K562 (cell line): ENCODE results near the gene OR10R2. TPM values are rescaled to one million over a fixed set of nuclear protein-coding genes. Genes with fewer than 3 reads are reported as not detected.

ENCODE experiments used
- ATAC-seq: fragments of 200-7000 bp; cut with Tn5 transposase; 3 replicates; pipeline ENCODE4 v1.9.1; 2020; ENCODE audit warnings: moderate library complexity
- BruUV-seq: library from RNA; stranded (reverse); fragments of 400-500 nt; replicated peaks from 2 replicates; lab custom pipeline; 2021; lab: Mats Ljungman, UMichigan
- CTCF ChIA-PET: fragments of 300-600 bp; formaldehyde crosslinking; extraction: SDS; loops from one replicate; lab custom pipeline; 2021; ENCODE audit warnings: low intra/inter-chr PET ratio; lab: Yijun Ruan, JAX
- POLR2A ChIA-PET: fragments of 300-600, 350-650 bp; sonication (Branson Sonifier 250); formaldehyde crosslinking; extraction: SDS; loops from one replicate; lab custom pipeline; 2021; ENCODE audit warnings: antibody characterized with exemption, inconsistent platforms; lab: Yijun Ruan, JAX
- DNase-seq, 4 experiments: peaks; one replicate each; pipeline versions ENCODE4 v3.0.0 to v3.0.0-alpha.2; 2011 to 2018; ENCODE audit warnings: low spot score in 3 of 4, mixed read lengths in 3 of 4; ENCODE audit errors: extremely low read depth in 1 of 4
- FAIRE-seq: peaks from 2 replicates; lab custom pipeline; 2011; peaks lifted over from hg19 to GRCh38; lab: Jason Lieb, UNC
- H2AFZ ChIP-seq: 2 replicates; pipeline ENCODE4 v1.6.0; 2011; ENCODE audit warnings: low read depth, low read length, control low read depth, inconsistent platforms
- H3K27ac ChIP-seq: fragments of 200-600 bp; 3 replicates; pipeline ENCODE4 v1.8.0; 2011; ENCODE audit warnings: low read depth, mild to moderate bottlenecking, control low read depth, inconsistent platforms, low read length, moderate library complexity, mixed read lengths; ENCODE audit errors: extremely low read depth
- H3K27me3 ChIP-seq, 2 experiments: fragments of 300-600 bp in 1 of 2; 2 replicates in 1 of 2; 3 replicates in 1 of 2; pipeline versions ENCODE4 v1.6.0 to v1.8.0; 2011; ENCODE audit warnings: inconsistent platforms in 2 of 2, low read length in 2 of 2, mild to moderate bottlenecking in 1 of 2, mixed read lengths in 1 of 2, moderate library complexity in 1 of 2; ENCODE audit not compliant: control insufficient read depth in 2 of 2, insufficient read depth in 2 of 2
- H3K36me3 ChIP-seq: fragments of 300-600 bp; 3 replicates; pipeline ENCODE4 v1.8.0; 2011; ENCODE audit warnings: mild to moderate bottlenecking, low read length, inconsistent platforms; ENCODE audit not compliant: control insufficient read depth, insufficient read depth
- H3K4me1 ChIP-seq, 2 experiments: fragments of 200-600 bp in 1 of 2; replicated peaks in 1 of 2; 2 replicates in 1 of 2; 3 replicates in 1 of 2; pipeline versions ENCODE4 v1.5.1 to v1.8.0; 2011; ENCODE audit warnings: inconsistent platforms in 2 of 2, low read length in 2 of 2, mild to moderate bottlenecking in 1 of 2, mixed read lengths in 1 of 2, moderate library complexity in 1 of 2; ENCODE audit not compliant: control insufficient read depth in 2 of 2, insufficient read depth in 2 of 2
- H3K4me2 ChIP-seq: 2 replicates; pipeline ENCODE4 v1.6.1; 2011; ENCODE audit warnings: low read length, control low read depth, inconsistent platforms, mixed read lengths; ENCODE audit not compliant: insufficient read depth
- H3K4me3 ChIP-seq: fragments of 200-600 bp; sonication (generic), shearing (Covaris generic); 2 replicates; pipeline ENCODE4 v1.5.1; 2016; ENCODE audit warnings: control low read depth, inconsistent platforms
- H3K79me2 ChIP-seq: fragments of 200-600 bp; 3 replicates; pipeline ENCODE4 v1.8.0; 2011; ENCODE audit warnings: low read length, inconsistent platforms; ENCODE audit not compliant: control insufficient read depth, insufficient read depth
- H3K9ac ChIP-seq, 2 experiments: 2 replicates each; pipeline versions ENCODE4 v1.6.0 to v1.6.1; 2011; ENCODE audit warnings: low read depth in 2 of 2, low read length in 2 of 2, control low read depth in 1 of 2, inconsistent platforms in 1 of 2, mild to moderate bottlenecking in 1 of 2, mixed read lengths in 1 of 2; ENCODE audit not compliant: insufficient read depth in 1 of 2
- H3K9me1 ChIP-seq: one replicate; pipeline ENCODE4 v1.6.0; 2011; ENCODE audit warnings: inconsistent platforms, mild to moderate bottlenecking, low read length, moderate library complexity; ENCODE audit not compliant: control insufficient read depth, insufficient read depth
- H3K9me3 ChIP-seq: replicated peaks from 2 replicates; pipeline ENCODE4 v1.5.1; 2011; ENCODE audit warnings: low read depth, low read length, inconsistent platforms; ENCODE audit not compliant: control insufficient read depth, insufficient read depth
- H4K20me1 ChIP-seq: replicated peaks from 2 replicates; pipeline ENCODE4 v1.6.1; 2011; ENCODE audit warnings: low read length, inconsistent platforms, mixed read lengths; ENCODE audit not compliant: control insufficient read depth, insufficient read depth
- KLF13 ChIP-seq: fragments of 450-650 bp; IDR thresholded peaks from 2 replicates; pipeline ENCODE4 v1.6.1; 2016; ENCODE audit warnings: missing genetic modification characterization, low read depth, mild to moderate bottlenecking, missing compliant biosample characterization, moderate library complexity, borderline replicate concordance
- SIN3B ChIP-seq: fragments of 450-650 bp; IDR thresholded peaks from 2 replicates; pipeline ENCODE4 v1.6.1; 2017; ENCODE audit warnings: low read depth, mild to moderate bottlenecking, moderate library complexity
- ZSCAN32 ChIP-seq: fragments of 450-650 bp; formaldehyde crosslinking; IDR thresholded peaks from 2 replicates; pipeline ENCODE4 v1.4.0; 2020; ENCODE audit warnings: mild to moderate bottlenecking, moderate library complexity
- WGBS: fragments of 100-300 bp; shearing (Covaris generic); methylation state at CpG from one replicate; pipeline ENCODE4 v1.1.6; 2016; ENCODE audit warnings: low coverage, mixed read lengths; ENCODE audit not compliant: insufficient coverage; ENCODE audit errors: missing lambda C conversion rate; 5-methylcytosine and 5-hydroxymethylcytosine counted together
- in situ Hi-C: fragments of 300-500 bp; cut with MboI; formaldehyde crosslinking; loops from 4 replicates; pipeline ENCODE4 v1.15.0; 2018; ENCODE audit warnings: inconsistent platforms, mixed read lengths
- intact Hi-C: fragments of 100-400 bp; cut with micrococcal nuclease; formaldehyde crosslinking; loops from 2 replicates; pipeline ENCODE4 v1.14.2; 2022
- polyA plus RNA-seq, 8 experiments: library from polyadenylated mRNA; depleted of rRNA in 4 of 8; stranded (reverse) in 5 of 8; unstranded in 3 of 8; fragments of >200 nt; fragmentation: Nextera tagmentation in 2 of 8; fragmentation: Illumina TruSeq in 1 of 8; extraction: Ambion mirVana in 2 of 8; extraction: Trizol in 1 of 8; gene quantifications; 2 replicates each; pipeline versions ENCODE4 v1.2.1 to v1.2.3, GENCODE V29; 2011 to 2014; ENCODE audit warnings: inconsistent platforms in 1 of 8, missing spikeins in 1 of 8
- total RNA-seq, 7 experiments: library from RNA; depleted of rRNA in 6 of 7; stranded (reverse); fragments of >200 nt in 6 of 7; fragmentation: Illumina TruSeq in 2 of 7; extraction: Trizol in 2 of 7; gene quantifications; 2 replicates each; pipeline versions ENCODE4 v1.2.1 to v1.2.3, GENCODE V29; 2011 to 2021; ENCODE audit warnings: low replicate concordance in 1 of 7
- TF ChIP-seq, protein P1 (sequence below), 2 experiments: IDR thresholded peaks in 1 of 2; conservative IDR thresholded peaks in 1 of 2; 2 replicates each; pipeline ENCODE4 v1.6.1; 2016; ENCODE audit warnings: low read depth in 2 of 2, mild to moderate bottlenecking in 1 of 2, missing compliant biosample characterization in 1 of 2, missing genetic modification characterization in 1 of 2, moderate library complexity in 1 of 2
- TF ChIP-seq, protein P2 (sequence below): sonication (generic); formaldehyde crosslinking; IDR thresholded peaks from 2 replicates; pipeline ENCODE4 v1.5.0; 2020; ENCODE audit warnings: missing genetic modification reagents

Gene OR10R2
- total and polyA plus RNA-seq, 9 of the 15 experiments (the other 6 are each of a cell fraction or from before 2014, with no cell fraction given): not detected

DNA sequence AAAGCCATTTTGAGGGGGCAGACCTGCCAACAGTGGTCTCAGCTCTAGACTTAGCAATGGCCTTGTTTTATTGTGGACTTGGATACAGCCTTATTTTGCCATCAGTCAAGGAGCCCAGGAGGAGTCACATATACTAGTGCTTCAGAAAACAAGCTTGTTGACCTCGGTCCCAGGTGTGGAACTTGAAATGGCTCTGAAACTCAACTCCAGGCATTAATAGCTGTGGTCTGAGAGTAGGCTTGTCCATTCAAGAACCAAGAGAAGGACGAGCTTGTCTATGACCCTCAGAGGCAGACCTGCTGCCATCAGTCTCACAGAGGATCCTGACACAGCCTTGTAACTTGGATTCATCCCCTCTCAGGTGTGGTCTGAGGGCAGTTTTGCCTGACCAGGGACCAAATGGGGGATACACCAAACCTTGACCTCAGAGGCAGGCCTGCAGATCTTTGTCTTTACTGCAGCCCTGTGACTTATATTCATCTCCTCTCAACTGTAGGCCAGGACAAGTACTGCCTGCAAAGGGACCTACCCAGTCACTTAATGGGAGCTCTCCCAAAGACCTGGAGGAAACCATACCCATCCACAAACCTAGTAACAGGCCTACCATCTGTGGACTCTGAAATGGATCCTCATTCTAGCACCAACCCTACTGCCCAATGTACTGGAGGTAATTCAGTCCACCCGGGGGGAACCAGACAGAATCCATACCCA is 49.1 kb downstream of the OR10R2 start:
- Histone ChIP-seq H3K9ac (no peak overlapping the region), H3K4me3 (no peak overlapping the region), H3K9me1 (no peaks in the 10 kb centered on the region), H4K20me1 (no peaks in the 10 kb centered on the region), H3K79me2 (no peaks in the 10 kb centered on the region), H3K36me3 (no peaks in the 10 kb centered on the region), H3K4me2 (no peak overlapping the region), H3K27ac (no peak overlapping the region), H3K4me1 (no peaks in the 10 kb centered on the region), H3K27me3 (no peaks in the 10 kb centered on the region), H3K9me3 (no peaks in the 10 kb centered on the region), H2AFZ (no peak overlapping the region)
- WGBS: 6% methylated on average over 3 of the region's 3 CpGs
- ChIA-PET POLR2A (interaction anchor here (0.7 kb wide), 1 partner anchor 399 kb away, joined by 3 read pairs; no protein-coding TSS in a partner anchor), CTCF (no interaction called here)
- TF ChIP-seq SIN3B (no peak), KLF13 (tag) (no peak), ZSCAN32 (no peak)
- TF ChIP-seq, protein P1, sequence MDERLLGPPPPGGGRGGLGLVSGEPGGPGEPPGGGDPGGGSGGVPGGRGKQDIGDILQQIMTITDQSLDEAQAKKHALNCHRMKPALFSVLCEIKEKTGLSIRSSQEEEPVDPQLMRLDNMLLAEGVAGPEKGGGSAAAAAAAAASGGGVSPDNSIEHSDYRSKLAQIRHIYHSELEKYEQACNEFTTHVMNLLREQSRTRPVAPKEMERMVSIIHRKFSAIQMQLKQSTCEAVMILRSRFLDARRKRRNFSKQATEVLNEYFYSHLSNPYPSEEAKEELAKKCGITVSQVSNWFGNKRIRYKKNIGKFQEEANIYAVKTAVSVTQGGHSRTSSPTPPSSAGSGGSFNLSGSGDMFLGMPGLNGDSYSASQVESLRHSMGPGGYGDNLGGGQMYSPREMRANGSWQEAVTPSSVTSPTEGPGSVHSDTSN (CRISPR knock-in tag; IDR thresholded peaks at IDR 0.05; ENCODE audit: low read depth): no peak
- TF ChIP-seq, protein P1 (tag; conservative IDR thresholded peaks at IDR 0.05; ENCODE audit: low read depth): no peak
- TF ChIP-seq, protein P2, sequence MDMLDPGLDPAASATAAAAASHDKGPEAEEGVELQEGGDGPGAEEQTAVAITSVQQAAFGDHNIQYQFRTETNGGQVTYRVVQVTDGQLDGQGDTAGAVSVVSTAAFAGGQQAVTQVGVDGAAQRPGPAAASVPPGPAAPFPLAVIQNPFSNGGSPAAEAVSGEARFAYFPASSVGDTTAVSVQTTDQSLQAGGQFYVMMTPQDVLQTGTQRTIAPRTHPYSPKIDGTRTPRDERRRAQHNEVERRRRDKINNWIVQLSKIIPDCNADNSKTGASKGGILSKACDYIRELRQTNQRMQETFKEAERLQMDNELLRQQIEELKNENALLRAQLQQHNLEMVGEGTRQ (CRISPR knock-in tag): no peak
- in situ Hi-C loops (no loop called here), intact Hi-C loops (no loop called here)
- ATAC-seq (no peak), FAIRE-seq (no peak), DNase-seq (no peak)
- BruUV-seq: no TSS peak
